Caco-2 (cell line): ENCODE data around the gene NANOG. TPM values are rescaled to one million over a fixed set of nuclear protein-coding genes. Genes with fewer than 3 reads are reported as not detected.
"Not testable (repeated sequence)": the region's sequence is repeated elsewhere in the genome, so short reads cannot be mapped to it uniquely, and the experiment has no call there.

Source experiments
- BruUV-seq: library from RNA; stranded (reverse); fragments of 400-500 nt; replicated peaks from 2 replicates; lab custom pipeline; 2021; lab: Mats Ljungman, UMichigan
- CTCF ChIA-PET: fragments of 300-600 bp; sonication (Branson Sonifier 250); formaldehyde crosslinking; loops from one replicate; lab custom pipeline; 2022; ENCODE audit warnings: antibody characterized with exemption; lab: Charles Lee
- POLR2A ChIA-PET: fragments of 300-600 bp; sonication (Branson Sonifier 250); formaldehyde crosslinking; loops from one replicate; lab custom pipeline; 2022; ENCODE audit warnings: antibody characterized with exemption; lab: Charles Lee
- DNase-seq, 2 experiments: peaks; one replicate each; pipeline versions ENCODE4 v3.0.0 to v3.0.0-alpha.2; 2020 to 2022
- H3K27me3 ChIP-seq: replicated peaks from 2 replicates; pipeline ENCODE4 v1.6.0; 2011; ENCODE audit warnings: low read length; ENCODE audit not compliant: control insufficient read depth, insufficient read depth
- H3K36me3 ChIP-seq: 2 replicates; pipeline ENCODE4 v1.5.1; 2011; ENCODE audit warnings: low read length; ENCODE audit not compliant: control insufficient read depth, insufficient read depth
- H3K4me1 ChIP-seq: fragments of 250-450 bp; sonication (Bioruptor Pico); 2 replicates; pipeline ENCODE4 v1.5.1; 2020; ENCODE audit warnings: mild to moderate bottlenecking
- H3K4me3 ChIP-seq: 2 replicates; pipeline ENCODE4 v1.5.1; 2011; ENCODE audit warnings: low read depth, mild to moderate bottlenecking, control low read depth, low read length
- H3K9me3 ChIP-seq: fragments of 250-450 bp; sonication (Bioruptor Pico); 2 replicates; pipeline ENCODE4 v1.5.1; 2020; ENCODE audit warnings: mild to moderate bottlenecking, moderate library complexity
- H3K27ac Mint-ChIP-seq: one replicate; pipeline ENCODE4 v1.8.0; 2022; ENCODE audit warnings: mixed read lengths; ENCODE audit not compliant: unreplicated experiment
- H3K27me3 Mint-ChIP-seq: one replicate; pipeline ENCODE4 v1.8.0; 2022; ENCODE audit warnings: mixed read lengths; ENCODE audit not compliant: insufficient read depth, unreplicated experiment
- H3K36me3 Mint-ChIP-seq: one replicate; pipeline ENCODE4 v1.8.0; 2022; ENCODE audit warnings: mild to moderate bottlenecking, mixed read lengths; ENCODE audit not compliant: insufficient read depth, unreplicated experiment
- H3K4me1 Mint-ChIP-seq: one replicate; pipeline ENCODE4 v1.8.0; 2022; ENCODE audit warnings: low read depth, mixed read lengths; ENCODE audit not compliant: unreplicated experiment
- H3K4me3 Mint-ChIP-seq: one replicate; pipeline ENCODE4 v1.8.0; 2022; ENCODE audit warnings: mild to moderate bottlenecking, moderate library complexity, mixed read lengths; ENCODE audit not compliant: unreplicated experiment
- H3K9me3 Mint-ChIP-seq: one replicate; pipeline ENCODE4 v1.8.0; 2022; ENCODE audit warnings: mixed read lengths; ENCODE audit not compliant: unreplicated experiment
- intact Hi-C: fragments of 100-400 bp; cut with micrococcal nuclease; formaldehyde crosslinking; loops from one replicate; pipeline ENCODE4 v1.10.0; 2022; ENCODE audit not compliant: unreplicated experiment
- total RNA-seq: library from RNA; stranded (reverse); gene quantifications from 2 replicates; pipeline ENCODE4 v1.2.3, GENCODE V29; 2022
- TF ChIP-seq, protein P1 (sequence below), 2 experiments: fragments of 200-600 bp in 1 of 2; IDR thresholded peaks; 1 replicate in 1 of 2; 2 replicates in 1 of 2; pipeline versions ENCODE4 v1.5.1 to v1.8.0; 2011 to 2022; ENCODE audit warnings: antibody characterized with exemption in 1 of 2, control low read depth in 1 of 2, inconsistent platforms in 1 of 2, low read depth in 1 of 2, low read length in 1 of 2, mild to moderate bottlenecking in 1 of 2, moderate library complexity in 1 of 2; ENCODE audit not compliant: insufficient read depth in 1 of 2, severe bottlenecking in 1 of 2, unreplicated experiment in 1 of 2

NANOG gene
- total RNA-seq, 1 experiment from 2014 or later: not detected

- H3K9me3 ChIP-seq, H3K27ac Mint-ChIP-seq, DNase-seq, H3K4me3 ChIP-seq, intact Hi-C loops, POLR2A ChIA-PET, BruUV-seq, H3K27me3 Mint-ChIP-seq, H3K36me3 Mint-ChIP-seq, H3K4me3 Mint-ChIP-seq, H3K9me3 Mint-ChIP-seq, H3K27me3 ChIP-seq, H3K4me1 Mint-ChIP-seq, CTCF ChIA-PET, H3K4me1 ChIP-seq, H3K36me3 ChIP-seq: not testable (repeated sequence)
Observed at GRCh38 chr12:7755668-7756067, 33.5 kb upstream of the NANOG start.

DNA sequence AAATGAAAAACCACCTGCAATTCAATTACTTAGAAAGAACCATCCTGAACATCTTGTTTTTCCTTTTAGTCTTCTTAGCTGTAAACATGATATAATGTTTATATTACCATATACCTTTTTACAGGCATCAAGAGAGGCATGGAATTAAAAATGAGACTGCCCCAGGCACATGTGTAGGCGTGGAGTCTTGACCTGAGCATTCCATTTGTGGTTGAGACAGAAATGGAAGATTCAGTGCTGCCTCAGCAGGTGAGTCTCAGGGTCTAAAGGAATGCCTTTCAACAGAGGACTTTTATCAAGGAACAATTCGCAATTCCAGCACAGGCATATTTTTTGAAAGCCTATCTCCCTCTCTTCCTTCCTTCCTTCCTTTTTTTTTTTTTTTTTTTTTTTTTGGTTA is 32.2 kb upstream of the NANOG start:
- TF ChIP-seq, protein P1, sequence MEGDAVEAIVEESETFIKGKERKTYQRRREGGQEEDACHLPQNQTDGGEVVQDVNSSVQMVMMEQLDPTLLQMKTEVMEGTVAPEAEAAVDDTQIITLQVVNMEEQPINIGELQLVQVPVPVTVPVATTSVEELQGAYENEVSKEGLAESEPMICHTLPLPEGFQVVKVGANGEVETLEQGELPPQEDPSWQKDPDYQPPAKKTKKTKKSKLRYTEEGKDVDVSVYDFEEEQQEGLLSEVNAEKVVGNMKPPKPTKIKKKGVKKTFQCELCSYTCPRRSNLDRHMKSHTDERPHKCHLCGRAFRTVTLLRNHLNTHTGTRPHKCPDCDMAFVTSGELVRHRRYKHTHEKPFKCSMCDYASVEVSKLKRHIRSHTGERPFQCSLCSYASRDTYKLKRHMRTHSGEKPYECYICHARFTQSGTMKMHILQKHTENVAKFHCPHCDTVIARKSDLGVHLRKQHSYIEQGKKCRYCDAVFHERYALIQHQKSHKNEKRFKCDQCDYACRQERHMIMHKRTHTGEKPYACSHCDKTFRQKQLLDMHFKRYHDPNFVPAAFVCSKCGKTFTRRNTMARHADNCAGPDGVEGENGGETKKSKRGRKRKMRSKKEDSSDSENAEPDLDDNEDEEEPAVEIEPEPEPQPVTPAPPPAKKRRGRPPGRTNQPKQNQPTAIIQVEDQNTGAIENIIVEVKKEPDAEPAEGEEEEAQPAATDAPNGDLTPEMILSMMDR (IDR thresholded peaks at IDR 0.05; ENCODE audit: insufficient read depth in 1 of 2, low read depth in 1 of 2, low read length in 1 of 2, severe bottlenecking in 1 of 2, unreplicated experiment in 1 of 2): no peak
- POLR2A ChIA-PET: no interaction called here
- H3K27me3 ChIP-seq: no peaks in the 10 kb centered on the region
- CTCF ChIA-PET: no interaction called here
- DNase-seq: no peak
- Mint-ChIP-seq H3K4me1 (peaks cover 6% of the 10 kb centered on the region), H3K36me3 (no peaks in the 10 kb centered on the region), H3K4me3 (no peak overlapping the region), H3K9me3 (no peaks in the 10 kb centered on the region), H3K27me3 (no peaks in the 10 kb centered on the region), H3K27ac (no peak overlapping the region)
- H3K9me3 ChIP-seq: no peaks in the 10 kb centered on the region
- 0 out of 2 replicates have a peak, but pooled peaks cover 7% of the 10 kb centered on the region for H3K4me1 ChIP-seq
- no peak overlapping the region for H3K4me3 ChIP-seq
- BruUV-seq: no TSS peak
- no peaks in the 10 kb centered on the region for H3K36me3 ChIP-seq
- intact Hi-C loops: no loop called here

GRCh38 chr12:7758766-7759140 is 30.4 kb upstream of the NANOG start:
- Mint-ChIP-seq H3K36me3 (no peaks in the 10 kb centered on the region), H3K9me3 (no peaks in the 10 kb centered on the region), H3K27me3 (no peaks in the 10 kb centered on the region), H3K27ac (no peak overlapping the region), H3K4me1 (peaks cover 6% of the 10 kb centered on the region), H3K4me3 (no peak overlapping the region)
- TF ChIP-seq, protein P1 (IDR thresholded peaks at IDR 0.05; ENCODE audit: insufficient read depth in 1 of 2, low read depth in 1 of 2, low read length in 1 of 2, severe bottlenecking in 1 of 2, unreplicated experiment in 1 of 2): no peak
- Histone ChIP-seq H3K4me1 (0 out of 2 replicates have a peak, but pooled peaks cover 7% of the 10 kb centered on the region), H3K9me3 (no peaks in the 10 kb centered on the region), H3K4me3 (no peak overlapping the region), H3K27me3 (no peaks in the 10 kb centered on the region), H3K36me3 (no peaks in the 10 kb centered on the region)
- BruUV-seq: no TSS peak
- POLR2A ChIA-PET: interaction anchor here (0.6 kb wide), 1 partner anchor 148 kb away, joined by 5 read pairs; no protein-coding TSS in a partner anchor
- intact Hi-C loops: no loop called here
- CTCF ChIA-PET: interaction anchor here (0.6 kb wide), 1 partner anchor 12 kb away, joined by 6 read pairs; no protein-coding TSS in a partner anchor
- DNase-seq: no peak
